KMS-11 (cell line): Measurements from ENCODE around the gene NTNG2.

ENCODE experiments used
- H2AFZ ChIP-seq: fragments of 200-600 bp; sonication (generic); 2 replicates; pipeline ENCODE4 v1.6.1; 2016; ENCODE audit warnings: antibody characterized with exemption, mixed run types, low read depth
- H3K27ac ChIP-seq: fragments of 200-600 bp; sonication (generic); 2 replicates; pipeline ENCODE4 v1.6.1; 2016; ENCODE audit warnings: mild to moderate bottlenecking, mixed run types
- H3K27me3 ChIP-seq: fragments of 200-600 bp; sonication (generic); 2 replicates; pipeline ENCODE4 v1.6.1; 2017; ENCODE audit warnings: mild to moderate bottlenecking, low read depth, mixed run types, moderate library complexity; ENCODE audit not compliant: insufficient read depth
- H3K36me3 ChIP-seq: fragments of 200-600 bp; sonication (generic); 2 replicates; pipeline ENCODE4 v1.6.1; 2017; ENCODE audit warnings: mild to moderate bottlenecking, mixed run types; ENCODE audit not compliant: insufficient read depth
- H3K4me1 ChIP-seq: fragments of 200-600 bp; sonication (generic); 2 replicates; pipeline ENCODE4 v1.6.1; 2016; ENCODE audit warnings: mild to moderate bottlenecking, low read depth, mixed run types; ENCODE audit not compliant: poor library complexity, severe bottlenecking
- H3K4me2 ChIP-seq: fragments of 200-600 bp; sonication (generic); 2 replicates; pipeline ENCODE4 v1.7.0; 2016; ENCODE audit warnings: mild to moderate bottlenecking, mixed run types
- H3K4me3 ChIP-seq: fragments of 200-600 bp; sonication (generic); IDR thresholded peaks from 2 replicates; pipeline ENCODE4 v1.6.1; 2017; ENCODE audit warnings: low read depth, low read length, mixed read lengths; ENCODE audit not compliant: insufficient read depth
- H3K79me2 ChIP-seq: fragments of 200-600 bp; sonication (generic); 2 replicates; pipeline ENCODE4 v1.6.1; 2016; ENCODE audit warnings: low read depth, mixed run types; ENCODE audit not compliant: insufficient read depth
- H3K9ac ChIP-seq: fragments of 200-600 bp; sonication (generic); 2 replicates; pipeline ENCODE4 v1.6.1; 2016; ENCODE audit warnings: mild to moderate bottlenecking, mixed run types
- H4K20me1 ChIP-seq: fragments of 200-600 bp; sonication (generic); 2 replicates; pipeline ENCODE4 v1.6.1; 2016; ENCODE audit warnings: mild to moderate bottlenecking, mixed run types; ENCODE audit not compliant: insufficient read depth
- TF ChIP-seq, protein P1 (sequence below): fragments of 200-600 bp; sonication (generic); conservative IDR thresholded peaks from 2 replicates; pipeline ENCODE4 v1.6.1; 2017; ENCODE audit warnings: low read depth, mild to moderate bottlenecking, antibody characterized with exemption, low read length, moderate library complexity, mixed read lengths

NTNG2 gene

DNA sequence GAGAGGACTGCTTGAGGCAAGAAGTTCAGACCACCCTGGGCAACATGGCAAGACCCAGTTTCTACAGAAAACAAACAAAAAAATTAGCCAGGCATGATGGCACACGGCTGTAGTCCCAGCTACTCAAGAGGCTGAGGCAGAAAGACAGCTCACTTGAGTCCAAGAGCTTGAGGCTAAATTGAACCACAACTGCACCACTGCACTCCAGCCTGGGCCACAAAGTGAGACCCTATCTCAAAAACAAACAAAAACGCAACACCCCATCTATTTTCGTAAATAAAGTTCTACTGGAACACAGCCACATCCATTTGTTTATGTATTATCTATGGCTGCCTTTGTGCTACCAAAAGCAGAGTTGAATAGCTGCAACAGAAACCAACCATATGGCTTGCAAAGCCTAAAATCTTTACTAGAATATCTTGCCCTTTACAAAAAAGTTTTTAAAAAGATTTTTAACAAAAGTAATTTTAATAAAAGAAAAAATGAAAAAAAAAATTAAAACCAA is 125.5 kb downstream of the NTNG2 start:
- H4K20me1 ChIP-seq = no peaks in the 10 kb centered on the region
- no peak overlapping the region for H3K9ac ChIP-seq
- TF ChIP-seq, protein P1, sequence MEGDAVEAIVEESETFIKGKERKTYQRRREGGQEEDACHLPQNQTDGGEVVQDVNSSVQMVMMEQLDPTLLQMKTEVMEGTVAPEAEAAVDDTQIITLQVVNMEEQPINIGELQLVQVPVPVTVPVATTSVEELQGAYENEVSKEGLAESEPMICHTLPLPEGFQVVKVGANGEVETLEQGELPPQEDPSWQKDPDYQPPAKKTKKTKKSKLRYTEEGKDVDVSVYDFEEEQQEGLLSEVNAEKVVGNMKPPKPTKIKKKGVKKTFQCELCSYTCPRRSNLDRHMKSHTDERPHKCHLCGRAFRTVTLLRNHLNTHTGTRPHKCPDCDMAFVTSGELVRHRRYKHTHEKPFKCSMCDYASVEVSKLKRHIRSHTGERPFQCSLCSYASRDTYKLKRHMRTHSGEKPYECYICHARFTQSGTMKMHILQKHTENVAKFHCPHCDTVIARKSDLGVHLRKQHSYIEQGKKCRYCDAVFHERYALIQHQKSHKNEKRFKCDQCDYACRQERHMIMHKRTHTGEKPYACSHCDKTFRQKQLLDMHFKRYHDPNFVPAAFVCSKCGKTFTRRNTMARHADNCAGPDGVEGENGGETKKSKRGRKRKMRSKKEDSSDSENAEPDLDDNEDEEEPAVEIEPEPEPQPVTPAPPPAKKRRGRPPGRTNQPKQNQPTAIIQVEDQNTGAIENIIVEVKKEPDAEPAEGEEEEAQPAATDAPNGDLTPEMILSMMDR = no peak
- H2AFZ ChIP-seq = no peak overlapping the region
- H3K4me2 ChIP-seq = no peak overlapping the region
- H3K27me3 ChIP-seq = no peaks in the 10 kb centered on the region
- peaks cover 42% of the 10 kb centered on the region for H3K4me1 ChIP-seq
- no peak overlapping the region for H3K27ac ChIP-seq
- H3K36me3 ChIP-seq = peaks cover 4% of the 10 kb centered on the region; the same call in 1 of the 2 replicates
- H3K79me2 ChIP-seq = no peaks in the 10 kb centered on the region
- no peak overlapping the region for H3K4me3 ChIP-seq

DNA sequence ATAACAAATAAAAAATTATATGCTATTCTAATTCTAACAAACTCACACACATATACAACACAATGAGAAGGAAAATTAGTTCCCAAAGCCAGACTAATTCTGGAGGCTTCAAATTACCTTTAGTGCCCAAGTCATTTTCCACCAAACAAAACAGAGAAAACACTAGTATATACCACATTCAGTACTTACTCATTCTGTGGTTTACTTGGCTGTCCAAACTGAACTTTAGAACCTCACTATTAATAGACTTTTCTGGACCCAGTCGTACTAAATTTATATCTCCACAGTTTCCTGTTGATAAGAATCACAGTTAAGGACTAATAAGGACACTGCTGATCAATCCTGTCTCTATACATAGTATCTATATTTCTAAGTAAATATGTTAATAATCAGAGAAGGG is 126.5 kb downstream of the NTNG2 start:
- H3K27ac ChIP-seq = peak overlapping the region; percentile 11; the same call in 1 of the 2 replicates
- H3K79me2 ChIP-seq = no peaks in the 10 kb centered on the region
- H3K27me3 ChIP-seq = no peaks in the 10 kb centered on the region
- TF ChIP-seq, protein P1 = no peak
- peaks cover 42% of the 10 kb centered on the region for H3K4me1 ChIP-seq
- H3K36me3 ChIP-seq = peaks cover 4% of the 10 kb centered on the region; the same call in 1 of the 2 replicates
- no peak overlapping the region for H3K4me3 ChIP-seq
- H3K4me2 ChIP-seq = peak overlapping the region; percentile 35
- no peaks in the 10 kb centered on the region for H4K20me1 ChIP-seq
- H3K9ac ChIP-seq = no peak overlapping the region
- no peak overlapping the region for H2AFZ ChIP-seq

GRCh38 chr9:132288966-132289365 is 127.1 kb downstream of the NTNG2 start:
- peaks cover 4% of the 10 kb centered on the region; the same call in 1 of the 2 replicates for H3K36me3 ChIP-seq
- no peaks in the 10 kb centered on the region for H3K79me2 ChIP-seq
- H3K4me3 ChIP-seq = no peak overlapping the region
- peaks cover 42% of the 10 kb centered on the region for H3K4me1 ChIP-seq
- H3K9ac ChIP-seq = no peak overlapping the region
- TF ChIP-seq, protein P1 = no peak
- H2AFZ ChIP-seq = no peak overlapping the region
- H4K20me1 ChIP-seq = no peaks in the 10 kb centered on the region
- H3K27me3 ChIP-seq = no peaks in the 10 kb centered on the region
- peak overlapping the region; percentile 11; the same call in 1 of the 2 replicates for H3K27ac ChIP-seq
- peak overlapping the region; percentile 35; the same call in 1 of the 2 replicates for H3K4me2 ChIP-seq

DNA sequence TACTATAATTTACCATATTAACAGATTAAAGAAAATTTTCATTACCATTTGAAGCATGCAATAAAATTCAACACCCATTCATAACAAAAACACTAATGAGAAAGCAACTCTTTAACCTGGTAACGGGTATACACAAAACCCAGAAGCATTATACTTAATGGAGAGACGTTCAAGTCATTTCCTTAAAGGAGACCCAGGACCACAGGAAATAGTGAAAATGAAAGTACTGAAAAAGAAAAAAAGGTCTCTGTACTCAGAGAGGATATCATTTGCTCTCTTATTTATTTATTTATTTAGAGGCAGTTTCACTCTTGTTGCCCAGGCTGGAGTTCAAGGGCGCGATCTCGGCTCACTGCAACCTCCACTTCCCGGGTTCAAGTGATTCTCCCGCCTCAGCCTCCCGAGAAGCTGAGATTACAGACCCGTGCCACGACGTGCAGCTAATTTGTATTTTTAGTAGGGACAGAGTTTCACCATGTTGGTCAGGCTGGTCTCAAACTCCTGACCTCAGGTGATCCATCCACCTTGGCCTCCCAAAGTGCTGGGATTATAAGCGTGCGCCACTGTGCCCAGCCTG is 131.4 kb downstream of the NTNG2 start:
- no peak overlapping the region for H3K27ac ChIP-seq
- no peaks in the 10 kb centered on the region for H3K27me3 ChIP-seq
- H3K79me2 ChIP-seq = 0 out of 2 replicates have a peak, but pooled peaks cover 7% of the 10 kb centered on the region
- H2AFZ ChIP-seq = no peak overlapping the region
- H3K4me1 ChIP-seq = peaks cover 24% of the 10 kb centered on the region
- TF ChIP-seq, protein P1 = no peak
- H3K4me3 ChIP-seq = no peak overlapping the region
- no peak overlapping the region for H3K4me2 ChIP-seq
- H3K9ac ChIP-seq = no peak overlapping the region
- H3K36me3 ChIP-seq = no peaks in the 10 kb centered on the region; the same call in 1 of the 2 replicates
- H4K20me1 ChIP-seq = no peaks in the 10 kb centered on the region
